Neural progenitor cell (in vitro differentiated cells): ENCODE data around the gene MYLK. TPM values are rescaled to one million over a fixed set of nuclear protein-coding genes. Genes with fewer than 3 reads are reported as not detected.
A peak's percentile ranks its signal among the peaks of the same experiment; 100 is the strongest.
"Not testable (repeated sequence)": the region's sequence is repeated elsewhere in the genome, so short reads cannot be mapped to it uniquely, and the experiment has no call there.

ENCODE experiments used
- DNase-seq: peaks from one replicate; pipeline ENCODE4 v3.0.0-alpha.2; 2016; ENCODE audit warnings: low spot score
- H2AFZ ChIP-seq: fragments of 200-600 bp; sonication (generic); replicated peaks from 2 replicates; pipeline ENCODE4 v1.6.1; 2016; ENCODE audit warnings: antibody characterized with exemption
- H3F3A ChIP-seq: fragments of 200-600 bp; sonication (generic); 2 replicates; pipeline ENCODE4 v1.6.1; 2016; ENCODE audit warnings: antibody characterized with exemption, low read depth
- H3K27ac ChIP-seq: fragments of 200-600 bp; sonication (generic); 2 replicates; pipeline ENCODE4 v1.5.1; 2016; ENCODE audit warnings: mild to moderate bottlenecking
- H3K27me3 ChIP-seq: fragments of 200-600 bp; sonication (generic); 2 replicates; pipeline ENCODE4 v1.6.1; 2016; ENCODE audit warnings: mild to moderate bottlenecking, moderate library complexity
- H3K36me3 ChIP-seq: fragments of 200-600 bp; sonication (generic); 2 replicates; pipeline ENCODE4 v1.5.1; 2016
- H3K4me1 ChIP-seq: fragments of 200-600 bp; sonication (generic); 2 replicates; pipeline ENCODE4 v1.6.1; 2016; ENCODE audit warnings: mixed run types
- H3K4me2 ChIP-seq: fragments of 200-600 bp; sonication (generic); 2 replicates; pipeline ENCODE4 v1.6.1; 2016
- H3K4me3 ChIP-seq: fragments of 200-600 bp; sonication (generic); 2 replicates; pipeline ENCODE4 v1.5.1; 2016
- H3K79me2 ChIP-seq: fragments of 200-600 bp; sonication (generic); 2 replicates; pipeline ENCODE4 v1.6.1; 2016; ENCODE audit warnings: low read depth
- H3K9ac ChIP-seq: fragments of 200-600 bp; sonication (generic); 2 replicates; pipeline ENCODE4 v1.6.1; 2016
- H3K9me3 ChIP-seq: fragments of 200-600 bp; sonication (generic); 2 replicates; pipeline ENCODE4 v1.5.1; 2016; ENCODE audit warnings: low read depth
- H4K20me1 ChIP-seq: fragments of 200-600 bp; sonication (generic); 2 replicates; pipeline ENCODE4 v1.6.1; 2016; ENCODE audit warnings: low read depth
- H3K27ac Mint-ChIP-seq: 3 replicates; pipeline ENCODE4 v1.8.0; 2021; ENCODE audit warnings: mixed read lengths
- H3K27me3 Mint-ChIP-seq: 2 replicates; pipeline ENCODE4 v1.8.0; 2022; ENCODE audit warnings: low read depth, mild to moderate bottlenecking, inconsistent platforms, moderate library complexity, mixed read lengths; ENCODE audit not compliant: insufficient read depth
- H3K36me3 Mint-ChIP-seq: 3 replicates; pipeline ENCODE4 v1.8.0; 2021; ENCODE audit warnings: mixed read lengths
- H3K4me1 Mint-ChIP-seq: 3 replicates; pipeline ENCODE4 v1.8.0; 2021; ENCODE audit warnings: mixed read lengths
- H3K4me3 Mint-ChIP-seq: 3 replicates; pipeline ENCODE4 v1.8.0; 2021; ENCODE audit warnings: mild to moderate bottlenecking, moderate library complexity, mixed read lengths
- H3K9me3 Mint-ChIP-seq: 3 replicates; pipeline ENCODE4 v1.8.0; 2020; ENCODE audit warnings: mixed read lengths
- EZH2 ChIP-seq: fragments of 200-600 bp; sonication (generic); IDR thresholded peaks from 2 replicates; pipeline ENCODE4 v1.6.1; 2017; ENCODE audit warnings: antibody characterized with exemption, mild to moderate bottlenecking, moderate library complexity
- EZH2phosphoT487 ChIP-seq: fragments of 200-600 bp; sonication (generic); IDR thresholded peaks from 2 replicates; pipeline ENCODE4 v1.6.1; 2017; ENCODE audit warnings: antibody characterized with exemption
- total RNA-seq: library from RNA; depleted of rRNA; stranded (reverse); fragments of >200 nt; gene quantifications from 2 replicates; pipeline ENCODE4 v1.2.3, GENCODE V29; 2015; ENCODE audit warnings: low replicate concordance
- TF ChIP-seq, protein P1 (sequence below): fragments of 200-600 bp; sonication (generic); IDR thresholded peaks from 2 replicates; pipeline ENCODE4 v1.5.1; 2017; ENCODE audit warnings: antibody characterized with exemption, mild to moderate bottlenecking

Gene MYLK
- total RNA-seq, 1 donor from 2014 or later, result 28.4 TPM

DNA sequence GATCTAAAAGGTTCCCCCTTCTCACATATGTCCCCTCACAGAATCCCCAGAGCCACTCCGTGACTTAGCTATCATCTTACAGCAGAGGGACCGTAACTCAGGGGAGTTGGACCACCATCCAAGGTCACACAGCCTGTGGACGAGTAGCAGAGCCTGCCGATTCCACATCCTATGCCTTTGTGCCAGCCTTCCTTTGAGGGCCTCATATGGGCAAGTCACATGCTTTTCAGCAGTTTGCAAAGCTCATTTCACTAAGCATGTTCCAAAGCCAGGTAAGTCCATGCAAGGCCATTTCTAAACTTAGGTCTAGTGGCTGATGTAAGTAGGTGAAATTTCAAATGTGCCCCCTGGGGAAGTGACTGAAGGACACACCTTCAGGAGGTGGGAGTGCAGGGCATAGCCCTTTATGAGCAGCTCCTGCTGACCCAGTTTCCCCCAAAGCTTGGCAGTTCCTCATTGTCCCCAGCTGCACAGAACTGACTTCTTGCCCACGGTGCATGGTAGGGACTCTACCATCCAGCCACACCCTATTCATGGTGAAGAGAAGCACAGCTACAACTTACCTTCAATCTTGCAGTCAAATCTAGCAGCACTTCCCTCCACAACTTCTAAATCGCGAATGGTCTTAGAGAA, 265.9 kb downstream of the MYLK start:
- TF ChIP-seq EZH2phosphoT487, result no peak
- TF ChIP-seq EZH2, result no peak
- TF ChIP-seq, protein P1, sequence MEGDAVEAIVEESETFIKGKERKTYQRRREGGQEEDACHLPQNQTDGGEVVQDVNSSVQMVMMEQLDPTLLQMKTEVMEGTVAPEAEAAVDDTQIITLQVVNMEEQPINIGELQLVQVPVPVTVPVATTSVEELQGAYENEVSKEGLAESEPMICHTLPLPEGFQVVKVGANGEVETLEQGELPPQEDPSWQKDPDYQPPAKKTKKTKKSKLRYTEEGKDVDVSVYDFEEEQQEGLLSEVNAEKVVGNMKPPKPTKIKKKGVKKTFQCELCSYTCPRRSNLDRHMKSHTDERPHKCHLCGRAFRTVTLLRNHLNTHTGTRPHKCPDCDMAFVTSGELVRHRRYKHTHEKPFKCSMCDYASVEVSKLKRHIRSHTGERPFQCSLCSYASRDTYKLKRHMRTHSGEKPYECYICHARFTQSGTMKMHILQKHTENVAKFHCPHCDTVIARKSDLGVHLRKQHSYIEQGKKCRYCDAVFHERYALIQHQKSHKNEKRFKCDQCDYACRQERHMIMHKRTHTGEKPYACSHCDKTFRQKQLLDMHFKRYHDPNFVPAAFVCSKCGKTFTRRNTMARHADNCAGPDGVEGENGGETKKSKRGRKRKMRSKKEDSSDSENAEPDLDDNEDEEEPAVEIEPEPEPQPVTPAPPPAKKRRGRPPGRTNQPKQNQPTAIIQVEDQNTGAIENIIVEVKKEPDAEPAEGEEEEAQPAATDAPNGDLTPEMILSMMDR, result no peak
- no peak overlapping the region for H2AFZ ChIP-seq
- H3K9ac ChIP-seq, result no peak overlapping the region
- H3K4me1 ChIP-seq, result no peaks in the 10 kb centered on the region
- peaks cover 4% of the 10 kb centered on the region for H3F3A ChIP-seq
- no peaks in the 10 kb centered on the region for H3K9me3 Mint-ChIP-seq
- H3K9me3 ChIP-seq, result no peaks in the 10 kb centered on the region
- H3K4me3 Mint-ChIP-seq, result no peak overlapping the region
- H3K79me2 ChIP-seq, result no peaks in the 10 kb centered on the region
- H3K36me3 ChIP-seq, result no peaks in the 10 kb centered on the region
- no peak for DNase-seq
- no peaks in the 10 kb centered on the region for H4K20me1 ChIP-seq
- no peak overlapping the region for H3K27ac Mint-ChIP-seq
- no peaks in the 10 kb centered on the region for H3K4me1 Mint-ChIP-seq
- no peak overlapping the region for H3K4me2 ChIP-seq
- H3K27me3 Mint-ChIP-seq, result no peaks in the 10 kb centered on the region
- H3K27me3 ChIP-seq, result no peaks in the 10 kb centered on the region
- H3K36me3 Mint-ChIP-seq, result peaks cover 14% of the 10 kb centered on the region
- H3K4me3 ChIP-seq, result no peak overlapping the region
- H3K27ac ChIP-seq, result no peak overlapping the region

DNA sequence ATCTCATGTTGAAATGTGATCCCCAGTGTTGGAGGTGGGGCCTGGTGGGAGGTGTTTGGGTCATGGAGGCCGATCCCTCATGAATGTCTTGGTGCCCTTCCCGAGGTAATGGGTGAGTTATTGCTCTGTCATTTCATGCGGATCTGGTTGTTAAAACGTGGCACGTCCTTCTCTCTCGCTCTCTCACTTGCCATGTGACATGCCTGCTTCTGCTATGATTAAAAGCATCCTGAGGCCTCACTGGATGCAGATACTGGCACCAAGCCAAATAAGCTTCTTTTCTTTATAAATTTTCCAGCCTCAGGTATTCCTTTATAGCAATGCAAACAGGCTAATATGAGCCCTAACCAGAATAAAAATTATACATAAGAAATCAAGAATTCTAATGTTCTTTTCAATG, 267.5 kb downstream of the MYLK start:
- no peak for DNase-seq
- H3K4me3 ChIP-seq, result no peak overlapping the region
- no peaks in the 10 kb centered on the region for H3K79me2 ChIP-seq
- no peak for TF ChIP-seq EZH2
- TF ChIP-seq, protein P1, result no peak
- TF ChIP-seq EZH2phosphoT487, result no peak
- no peak overlapping the region for H3K27ac Mint-ChIP-seq
- H3F3A ChIP-seq, result peaks cover 4% of the 10 kb centered on the region
- no peaks in the 10 kb centered on the region for H3K4me1 Mint-ChIP-seq
- no peaks in the 10 kb centered on the region for H4K20me1 ChIP-seq
- no peaks in the 10 kb centered on the region for H3K9me3 ChIP-seq
- peaks cover 4% of the 10 kb centered on the region for H3K36me3 ChIP-seq
- H3K27me3 ChIP-seq, result no peaks in the 10 kb centered on the region
- H3K9ac ChIP-seq, result no peak overlapping the region
- no peak overlapping the region for H2AFZ ChIP-seq
- no peaks in the 10 kb centered on the region for H3K4me1 ChIP-seq
- H3K27ac ChIP-seq, result no peak overlapping the region
- no peak overlapping the region for H3K4me2 ChIP-seq
- no peaks in the 10 kb centered on the region for H3K9me3 Mint-ChIP-seq
- no peak overlapping the region for H3K4me3 Mint-ChIP-seq
- no peaks in the 10 kb centered on the region for H3K27me3 Mint-ChIP-seq
- peaks cover 17% of the 10 kb centered on the region for H3K36me3 Mint-ChIP-seq

DNA sequence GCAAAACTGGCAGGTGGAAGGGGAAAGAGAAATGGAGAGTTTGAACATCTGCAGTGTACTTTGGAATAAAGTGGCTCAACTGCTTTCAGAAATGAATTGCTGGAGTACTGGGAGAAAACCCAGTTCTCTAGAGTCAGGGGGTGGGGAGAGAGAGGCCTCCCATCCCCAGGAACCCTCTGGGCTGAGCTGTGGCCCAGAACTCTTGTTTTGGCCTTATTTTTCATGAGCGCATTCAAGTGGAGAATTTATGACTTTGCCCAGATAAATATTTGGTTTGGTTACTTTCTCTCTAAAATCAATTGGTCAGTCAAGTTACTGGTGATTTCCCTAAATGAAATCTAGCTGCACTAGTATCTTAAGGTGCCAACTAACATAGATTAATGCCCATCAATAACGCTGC, 270.6 kb downstream of the MYLK start:
- Histone ChIP-seq H3K36me3 (peaks cover 4% of the 10 kb centered on the region), H2AFZ (no peak overlapping the region), H3K4me1 (no peaks in the 10 kb centered on the region), H3K9ac (no peak overlapping the region), H3K27ac (peak overlapping the region; percentile 17), H4K20me1 (no peaks in the 10 kb centered on the region), H3K4me3 (no peak overlapping the region), H3K9me3 (no peaks in the 10 kb centered on the region), H3K79me2 (no peaks in the 10 kb centered on the region), H3K4me2 (no peak overlapping the region), H3F3A (peaks cover 3% of the 10 kb centered on the region), H3K27me3 (no peaks in the 10 kb centered on the region)
- Mint-ChIP-seq H3K36me3 (peaks cover 27% of the 10 kb centered on the region), H3K4me1 (no peaks in the 10 kb centered on the region), H3K9me3 (no peaks in the 10 kb centered on the region), H3K27me3 (no peaks in the 10 kb centered on the region), H3K4me3 (no peak overlapping the region), H3K27ac (no peak overlapping the region)
- TF ChIP-seq, protein P1, result no peak
- no peak for TF ChIP-seq EZH2
- TF ChIP-seq EZH2phosphoT487, result no peak
- DNase-seq, result no peak

DNA sequence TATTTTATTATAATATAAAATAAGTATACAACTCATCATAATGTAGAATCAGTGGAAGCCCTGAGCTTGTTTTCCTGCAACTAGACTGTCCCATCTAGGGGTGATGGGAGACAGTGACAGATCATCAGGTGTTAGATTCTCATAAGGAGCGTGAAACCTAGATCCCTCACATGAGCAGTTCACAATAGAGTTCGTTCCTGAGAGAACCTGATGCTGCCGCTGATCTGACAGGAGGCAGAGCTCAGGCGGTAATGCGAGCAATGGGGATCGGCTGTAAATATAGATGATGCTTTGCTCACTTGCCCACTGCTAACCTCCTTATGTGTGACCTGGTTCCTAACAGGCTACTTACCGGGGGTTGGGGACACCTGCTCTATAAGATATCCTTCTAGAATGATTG, 272.5 kb downstream of the MYLK start:
- DNase-seq, result not testable (repeated sequence)
- peaks cover 25% of the 10 kb centered on the region for H3K36me3 Mint-ChIP-seq

More for the DNA sequence above, 272.5 kb downstream of the MYLK start:
- H3F3A ChIP-seq, H3K36me3 ChIP-seq, H3K9ac ChIP-seq, H3K4me2 ChIP-seq, H2AFZ ChIP-seq, H3K79me2 ChIP-seq, H3K27me3 Mint-ChIP-seq, H3K4me1 ChIP-seq, H3K27ac Mint-ChIP-seq, H3K9me3 ChIP-seq, H4K20me1 ChIP-seq, H3K4me1 Mint-ChIP-seq, H3K27ac ChIP-seq, H3K9me3 Mint-ChIP-seq, H3K27me3 ChIP-seq, H3K4me3 Mint-ChIP-seq, H3K4me3 ChIP-seq: not testable (repeated sequence)
